Left kidney (tissue), 8 donors: Measurements from ENCODE around the gene RAP2A. TPM values are rescaled to one million over a fixed set of nuclear protein-coding genes. Genes with fewer than 3 reads are reported as not detected.
A peak's percentile ranks its signal among the peaks of the same experiment; 100 is the strongest.

Experiments used
- DNase-seq: peaks from one replicate; pipeline ENCODE4 v3.0.0-alpha.2; 2013
- long read RNA-seq, 8 donors: transcript quantifications; one replicate each; lab custom pipeline, GENCODE V29; 2026
- polyA plus RNA-seq: library from polyadenylated mRNA; unstranded; fragments of 120-200 nt; gene quantifications from one replicate; pipeline ENCODE4 v1.2.1, GENCODE V29; 2013; ENCODE audit not compliant: insufficient read length

The RAP2A gene
- polyA plus RNA-seq: 43.9 TPM
- long read RNA-seq, donor 1, full-length matches to known transcripts: 14 of 14 reads
- long read RNA-seq, donor 1, partial matches to known transcripts: 0 of 14 reads
- long read RNA-seq, donor 1, other reads (novel, unspliced or antisense): 0 of 14 reads
- long read RNA-seq, donor 2, full-length matches to known transcripts: 19 of 25 reads
- long read RNA-seq, donor 2, partial matches to known transcripts: 6 of 25 reads
- long read RNA-seq, donor 2, other reads (novel, unspliced or antisense): 0 of 25 reads
- long read RNA-seq, donor 3, full-length matches to known transcripts: 13 of 13 reads
- long read RNA-seq, donor 3, partial matches to known transcripts: 0 of 13 reads
- long read RNA-seq, donor 3, other reads (novel, unspliced or antisense): 0 of 13 reads
- long read RNA-seq, donor 4, full-length matches to known transcripts: 1 of 1 reads
- long read RNA-seq, donor 4, partial matches to known transcripts: 0 of 1 reads
- long read RNA-seq, donor 4, other reads (novel, unspliced or antisense): 0 of 1 reads
- long read RNA-seq, donor 5, full-length matches to known transcripts: 13 of 13 reads
- long read RNA-seq, donor 5, partial matches to known transcripts: 0 of 13 reads
- long read RNA-seq, donor 5, other reads (novel, unspliced or antisense): 0 of 13 reads
- long read RNA-seq, donor 6, full-length matches to known transcripts: 14 of 14 reads
- long read RNA-seq, donor 6, partial matches to known transcripts: 0 of 14 reads
- long read RNA-seq, donor 6, other reads (novel, unspliced or antisense): 0 of 14 reads
- long read RNA-seq, donor 7, full-length matches to known transcripts: 21 of 21 reads
- long read RNA-seq, donor 7, partial matches to known transcripts: 0 of 21 reads
- long read RNA-seq, donor 7, other reads (novel, unspliced or antisense): 0 of 21 reads
- long read RNA-seq, donor 8, full-length matches to known transcripts: 6 of 6 reads
- long read RNA-seq, donor 8, partial matches to known transcripts: 0 of 6 reads
- long read RNA-seq, donor 8, other reads (novel, unspliced or antisense): 0 of 6 reads

DNA sequence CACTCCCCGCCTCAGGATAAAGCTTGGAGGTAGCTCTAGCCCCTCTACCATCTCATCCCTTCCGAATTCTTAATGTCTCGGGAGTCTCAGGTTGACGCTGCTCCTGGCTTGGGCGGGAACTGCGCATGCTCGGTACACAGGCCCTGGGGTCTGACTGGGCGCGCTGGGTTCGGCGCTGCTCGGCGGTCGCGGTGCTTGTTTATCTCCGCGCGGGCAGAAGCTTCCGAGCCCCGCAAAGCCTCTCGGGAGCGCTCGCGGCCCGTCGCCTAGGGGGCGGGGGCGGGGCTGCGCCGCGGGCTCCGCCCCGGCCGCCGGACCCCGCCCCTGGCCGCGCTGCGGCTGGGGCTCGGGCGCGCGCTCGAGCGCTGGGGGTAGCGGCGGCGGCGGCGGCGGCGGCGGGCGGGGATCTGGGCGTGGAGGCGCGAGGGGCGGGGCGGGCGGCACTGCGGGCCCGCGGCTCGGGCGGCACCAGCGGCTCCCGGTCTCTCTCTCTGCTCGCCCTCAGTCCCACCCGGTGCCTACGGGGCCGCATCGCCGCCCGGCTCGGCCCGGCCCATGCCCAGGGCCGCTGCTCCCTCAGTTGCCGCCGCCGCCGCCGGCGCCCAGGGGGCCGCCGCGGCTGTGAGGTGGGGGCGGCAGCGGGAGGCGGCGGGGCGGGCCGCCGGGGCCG, at the start of gene RAP2A:
TSS of gene RAP2A (plus strand) at position 443 of the 670 bp plus-strand sequence. CDS start 302 bp downstream, outside the sequence.
- DNase-seq: peak; percentile 86

DNA sequence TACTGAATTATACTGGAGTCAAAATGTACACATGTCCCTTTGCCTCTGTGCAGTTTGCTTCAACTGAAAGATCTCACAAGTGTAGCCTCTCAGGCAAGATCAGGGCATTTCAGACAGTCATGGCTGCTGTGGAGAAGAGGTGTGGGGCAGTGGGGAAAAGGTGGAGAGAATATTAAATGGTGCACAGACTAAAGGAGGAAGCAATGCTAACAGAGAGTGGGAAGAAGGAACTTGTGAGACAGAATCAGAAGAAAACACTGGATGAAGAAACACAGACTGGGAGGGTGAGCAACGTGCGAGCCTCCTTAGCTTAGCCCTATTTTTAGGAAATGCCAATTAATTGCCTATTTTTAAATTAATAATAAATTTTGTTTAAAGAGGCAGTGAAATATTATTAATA, 49.6 kb upstream of the RAP2A start:
- DNase-seq: no peak

DNA sequence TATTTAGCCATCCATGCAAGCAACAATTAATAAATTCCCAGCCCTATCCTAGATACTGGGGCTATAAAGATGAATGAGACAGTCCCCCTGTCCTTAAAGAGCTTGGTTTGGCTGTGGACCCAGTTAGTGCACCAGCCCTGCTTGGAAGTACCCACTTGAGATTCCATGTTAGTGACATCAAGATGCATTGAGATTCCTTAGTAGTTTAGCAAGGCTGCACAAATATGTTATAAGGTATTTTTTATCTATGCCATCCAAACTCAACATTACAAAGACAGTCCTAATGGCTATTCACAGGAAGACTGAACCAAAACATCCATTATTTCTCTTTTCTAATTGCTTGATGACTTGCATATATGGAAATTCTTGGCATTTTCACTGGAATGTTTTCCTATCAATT, 48.8 kb upstream of the RAP2A start:
- DNase-seq: no peak

DNA sequence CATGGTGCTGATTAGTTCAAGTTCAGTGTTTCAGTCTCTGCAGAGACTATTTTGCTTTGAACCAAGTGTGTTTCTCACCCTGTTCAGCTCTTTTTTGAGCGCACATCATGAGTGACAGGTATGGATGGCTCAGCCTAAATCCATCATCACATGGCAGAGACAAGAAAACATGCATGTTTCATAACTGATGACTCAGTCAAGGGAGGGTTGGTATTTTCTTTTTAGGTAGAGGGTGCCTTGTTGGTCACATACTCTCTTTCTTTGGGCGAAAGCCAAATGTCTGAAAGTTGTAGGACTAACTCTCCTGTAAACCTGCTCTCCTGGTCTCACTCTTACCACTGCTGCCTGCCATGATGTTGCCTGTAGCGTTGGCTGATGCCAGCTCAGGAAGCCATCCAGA, 48.1 kb upstream of the RAP2A start:
- DNase-seq: no peak

DNA sequence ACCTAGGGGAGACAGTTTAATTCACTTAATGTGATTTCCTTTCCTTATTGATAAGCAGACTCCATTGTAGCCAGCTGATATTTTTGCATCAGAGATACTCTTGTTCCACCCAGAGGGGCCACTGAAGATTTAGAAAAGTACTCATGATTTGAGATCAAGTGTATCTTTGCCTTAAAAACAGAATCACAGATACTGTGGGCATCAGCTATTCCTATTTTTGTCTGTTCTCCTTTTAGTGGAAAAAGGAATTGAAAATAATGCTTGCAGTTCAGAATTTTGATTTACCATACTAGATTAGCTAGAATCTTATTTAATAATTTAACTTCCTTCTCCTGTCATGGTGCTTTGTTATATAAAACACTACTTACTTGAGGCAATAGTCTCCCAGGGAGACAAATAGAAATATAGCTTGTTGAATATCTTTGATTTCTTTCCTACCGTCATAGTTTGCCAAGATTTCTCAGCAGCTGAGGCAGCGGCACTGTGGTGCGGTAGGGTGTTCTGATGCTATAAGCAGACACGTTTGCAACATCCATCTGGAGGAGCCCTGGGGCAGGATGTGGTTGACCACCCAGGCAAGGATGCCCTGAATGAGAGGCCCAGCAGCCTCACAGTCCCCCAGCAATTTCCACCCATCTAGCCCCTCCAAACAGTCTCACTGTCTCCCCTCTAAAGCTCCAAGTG, 47.0 kb upstream of the RAP2A start:
- no peak for DNase-seq

DNA sequence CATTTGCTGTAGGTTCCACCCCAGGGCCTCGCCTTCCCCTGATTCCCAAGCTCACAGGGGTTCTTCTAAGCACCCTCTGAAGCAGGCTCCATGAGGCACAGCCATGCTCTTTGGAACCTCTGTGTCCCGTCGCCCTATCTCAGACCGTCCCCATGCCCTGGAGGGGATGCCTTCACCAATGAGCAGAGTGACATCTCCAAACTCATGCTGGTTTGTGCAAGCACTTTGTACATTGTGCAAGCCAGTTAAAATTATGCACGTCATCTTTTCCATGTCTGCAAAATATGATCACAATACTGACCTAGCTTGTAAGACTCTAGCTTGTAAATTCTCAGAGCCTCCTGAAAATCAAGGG, 46.5 kb upstream of the RAP2A start:
- DNase-seq: no peak

DNA sequence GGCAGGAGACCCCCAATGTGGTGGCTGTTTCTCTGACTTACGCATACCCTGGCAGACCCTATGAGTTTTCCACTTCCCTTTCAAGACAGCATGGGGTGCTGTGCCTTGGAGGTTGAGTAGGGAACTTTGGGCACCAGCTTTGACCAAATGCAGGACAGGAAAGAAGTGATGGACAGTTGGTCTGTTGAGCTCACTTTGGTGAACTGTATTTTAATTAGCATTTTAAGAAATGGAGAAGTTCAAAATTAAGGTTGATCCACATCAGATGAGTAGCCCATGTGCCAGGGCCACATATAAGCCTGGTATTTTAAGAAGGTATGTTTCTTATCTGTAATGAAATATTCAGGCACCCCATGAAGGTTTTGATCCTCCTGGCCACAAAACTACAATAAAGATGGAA, 46.1 kb upstream of the RAP2A start:
- no peak for DNase-seq

DNA sequence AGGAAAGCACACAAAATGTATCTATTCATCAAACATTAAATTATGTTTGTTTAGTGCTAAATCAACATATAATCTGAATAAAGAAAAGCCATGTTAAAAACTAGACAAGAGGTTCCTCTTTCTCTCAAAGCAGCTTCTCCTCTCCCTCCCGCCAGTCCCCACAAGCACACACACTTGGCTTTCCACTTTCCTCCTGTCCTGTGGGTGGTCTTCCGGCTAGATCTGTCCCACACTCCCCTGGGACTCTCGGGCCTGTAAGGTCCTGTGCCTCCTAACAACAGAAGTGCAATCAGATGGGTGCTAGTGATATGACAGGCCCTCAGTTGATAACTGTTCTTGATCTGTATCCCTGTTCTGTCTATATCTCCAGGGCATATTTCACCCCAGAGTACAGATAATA, 45.6 kb upstream of the RAP2A start:
- DNase-seq: no peak

DNA sequence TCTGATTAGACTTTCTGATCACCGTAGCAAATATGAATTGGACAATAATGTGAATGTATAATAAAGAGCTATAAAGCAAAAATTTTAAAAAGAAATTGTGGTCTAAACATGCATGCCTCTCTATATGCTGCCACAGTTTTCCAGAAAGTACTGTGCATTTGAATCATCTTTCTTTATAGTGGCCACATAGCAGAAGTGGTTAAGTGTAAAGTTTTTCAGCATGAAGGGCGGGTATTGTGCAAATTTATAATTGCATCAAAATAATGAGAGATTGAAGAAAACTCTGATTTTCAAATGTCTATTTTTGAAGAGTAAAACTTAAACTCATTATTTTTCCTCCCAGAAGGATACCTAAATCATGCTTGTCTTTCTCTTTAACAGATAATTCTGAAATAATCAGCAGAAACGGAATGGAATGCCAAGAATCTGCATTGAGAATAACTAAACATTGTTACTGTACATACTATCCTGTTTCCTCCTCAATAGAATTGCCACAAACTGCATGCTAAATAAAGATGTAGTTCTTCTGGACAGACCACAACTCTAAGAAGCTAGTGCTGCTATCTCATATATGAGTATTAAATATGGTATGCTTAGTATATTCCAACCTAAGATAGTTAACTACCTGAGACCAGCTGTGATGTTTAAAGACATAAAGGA, 42.9 kb upstream of the RAP2A start:
- DNase-seq: no peak

DNA sequence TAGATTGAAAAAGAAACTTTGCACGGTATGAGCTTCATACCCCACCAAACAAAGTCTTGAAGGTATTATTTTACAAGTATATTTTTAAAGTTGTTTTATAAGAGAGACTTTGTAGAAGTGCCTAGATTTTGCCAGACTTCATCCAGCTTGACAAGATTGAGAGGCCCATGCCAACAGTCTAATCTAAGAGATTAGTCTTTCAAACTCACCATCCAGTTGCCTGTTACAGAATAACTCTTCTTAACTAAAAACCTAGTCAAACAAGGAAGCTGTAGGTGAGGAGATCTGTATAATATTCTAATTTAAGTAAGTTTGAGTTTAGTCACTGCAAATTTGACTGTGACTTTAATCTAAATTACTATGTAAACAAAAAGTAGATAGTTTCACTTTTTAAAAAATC, 41.9 kb upstream of the RAP2A start:
- no peak for DNase-seq

DNA sequence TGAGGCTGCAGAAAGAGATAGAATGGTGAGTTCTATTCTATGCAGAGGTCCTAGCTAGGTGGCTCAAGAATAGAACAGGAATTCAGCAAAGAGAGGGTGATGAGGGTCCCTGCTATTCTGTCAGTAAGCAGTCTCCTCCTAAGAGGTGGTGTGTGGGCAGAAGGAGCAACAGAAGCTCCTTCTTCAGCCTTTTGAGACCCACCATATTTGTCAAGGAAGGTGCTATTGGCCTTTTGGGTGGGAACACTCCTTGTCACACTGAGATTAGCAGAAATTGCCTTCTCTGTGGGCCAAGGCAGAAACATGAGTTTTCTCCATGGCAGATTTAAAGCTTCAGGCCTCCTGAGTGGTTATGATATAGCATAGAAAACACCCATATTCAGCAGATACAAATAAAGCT, 39.4 kb upstream of the RAP2A start:
- DNase-seq: no peak

DNA sequence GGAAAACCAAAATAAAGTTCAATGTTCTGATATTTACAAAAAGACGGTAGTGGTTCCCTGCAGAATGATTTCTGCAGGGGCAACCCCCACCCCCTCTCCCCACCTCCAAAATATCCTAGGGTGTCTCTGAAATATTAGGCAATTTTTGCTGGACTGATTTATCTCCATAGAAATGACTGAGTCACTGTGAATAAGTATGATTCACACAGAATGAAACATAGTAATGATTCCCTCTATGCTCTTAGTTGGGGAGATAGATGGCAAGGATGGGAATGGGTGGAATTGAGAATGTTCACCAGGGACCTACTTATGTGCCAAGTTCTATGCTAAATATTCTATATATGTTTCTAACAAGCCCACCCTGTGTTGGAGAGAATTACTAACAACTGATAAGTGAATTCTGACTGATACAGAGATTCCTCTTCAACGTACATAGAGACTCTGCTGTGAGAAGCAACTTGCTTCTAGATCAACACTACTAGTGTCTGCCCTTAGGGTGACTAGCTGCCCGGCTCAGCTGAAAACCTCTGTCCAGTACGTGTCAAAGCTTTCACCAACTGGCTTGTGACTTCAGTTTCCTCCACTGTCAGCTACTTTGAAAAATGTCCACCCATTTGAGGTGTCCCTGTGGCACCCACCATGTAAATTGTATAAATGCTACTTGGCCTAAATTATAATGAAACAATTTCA, 38.4 kb upstream of the RAP2A start:
- DNase-seq: no peak

DNA sequence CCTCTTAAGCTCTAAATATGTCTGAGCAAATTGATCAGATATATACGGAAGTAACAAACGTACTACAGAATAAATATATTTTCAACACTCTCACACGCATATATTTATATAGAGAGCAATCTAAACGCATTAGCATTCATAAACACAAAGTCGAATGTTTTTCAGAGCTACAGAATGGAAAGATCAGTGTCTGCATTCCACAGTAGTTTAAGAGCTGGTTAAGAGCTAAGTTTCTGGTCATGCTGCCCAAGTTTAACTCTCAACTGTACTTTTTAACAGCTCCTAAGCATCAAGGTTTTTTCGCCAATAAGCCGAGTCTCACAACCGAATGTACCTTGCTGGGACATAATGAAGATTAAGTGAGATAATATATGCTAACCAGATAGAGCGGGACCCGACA, 36.7 kb upstream of the RAP2A start:
- no peak for DNase-seq

DNA sequence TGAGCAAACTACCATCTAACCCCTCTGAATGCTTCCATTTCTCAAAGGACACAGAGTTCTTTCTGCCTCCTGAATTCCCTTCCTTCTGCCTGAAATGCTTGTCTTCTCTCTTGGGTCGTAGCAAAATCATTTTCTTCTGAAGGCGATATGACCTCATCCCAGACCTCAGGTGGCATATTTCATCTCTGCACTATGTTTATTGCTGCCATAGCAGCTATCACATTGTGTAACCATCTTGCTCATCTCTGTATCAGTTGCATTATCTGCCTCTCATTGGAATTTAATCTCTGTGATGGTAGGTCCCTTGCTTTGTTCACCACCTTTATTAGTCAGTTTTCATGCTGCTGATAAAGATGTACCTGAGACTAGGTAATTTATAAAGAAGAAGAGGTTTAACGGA, 32.5 kb upstream of the RAP2A start:
- no peak for DNase-seq

DNA sequence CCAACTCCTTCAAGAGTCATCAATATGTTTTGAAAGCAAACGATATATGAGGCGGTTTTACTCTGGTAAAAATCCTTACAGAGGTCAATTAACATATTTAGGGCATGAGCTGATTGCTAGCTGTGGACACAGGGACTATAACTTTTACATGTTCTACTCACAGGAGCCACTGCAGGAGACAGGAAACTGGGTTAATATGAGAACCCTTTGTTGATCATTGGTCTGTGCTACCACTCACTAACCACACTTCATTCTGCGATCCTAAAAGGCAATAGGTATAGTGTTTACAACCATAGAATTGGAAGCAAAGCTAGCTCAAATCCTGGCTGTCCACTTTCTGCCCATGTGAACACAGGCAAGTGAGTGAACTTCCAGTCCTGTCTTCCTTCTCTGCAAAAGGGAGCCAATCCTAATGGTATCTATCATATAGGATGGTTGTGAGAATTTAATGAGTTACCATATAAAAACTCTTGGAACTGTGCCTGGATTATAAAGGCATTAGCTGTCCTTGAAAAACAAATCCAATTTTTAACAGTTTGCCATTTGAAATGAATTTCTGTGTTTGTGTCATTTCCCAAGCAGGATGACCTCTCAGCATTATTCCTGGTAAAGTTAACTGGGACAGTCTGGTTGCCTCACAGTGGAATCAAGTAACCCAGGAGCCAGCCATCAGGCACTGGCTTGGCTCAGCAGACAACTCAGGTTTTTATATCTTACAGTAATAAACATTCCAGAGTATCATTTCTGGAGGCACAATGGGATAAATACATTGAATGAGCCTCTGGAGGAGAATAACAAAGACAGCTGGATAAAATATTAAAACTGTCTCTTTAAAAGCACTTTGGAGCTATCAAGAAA, 29.8 kb upstream of the RAP2A start:
- no peak for DNase-seq

DNA sequence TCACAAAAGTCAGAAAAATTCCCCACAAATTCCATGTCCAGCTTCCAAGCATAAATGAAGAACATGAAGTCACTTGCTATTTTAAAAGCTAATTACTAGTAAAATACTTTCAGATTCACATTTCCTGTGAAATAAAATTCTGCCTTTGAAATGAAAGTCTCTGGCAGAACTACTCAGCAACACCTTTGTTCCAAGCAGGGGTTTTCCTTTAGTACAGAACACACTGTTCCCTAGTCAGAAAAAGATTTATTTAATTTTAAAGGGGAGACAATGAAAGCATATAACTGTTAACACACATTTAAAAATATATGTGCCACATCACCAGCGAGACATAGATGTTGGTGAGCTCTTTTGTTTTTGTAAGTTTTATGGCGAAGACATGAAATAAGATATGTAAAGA, 26.4 kb upstream of the RAP2A start:
- no peak for DNase-seq

DNA sequence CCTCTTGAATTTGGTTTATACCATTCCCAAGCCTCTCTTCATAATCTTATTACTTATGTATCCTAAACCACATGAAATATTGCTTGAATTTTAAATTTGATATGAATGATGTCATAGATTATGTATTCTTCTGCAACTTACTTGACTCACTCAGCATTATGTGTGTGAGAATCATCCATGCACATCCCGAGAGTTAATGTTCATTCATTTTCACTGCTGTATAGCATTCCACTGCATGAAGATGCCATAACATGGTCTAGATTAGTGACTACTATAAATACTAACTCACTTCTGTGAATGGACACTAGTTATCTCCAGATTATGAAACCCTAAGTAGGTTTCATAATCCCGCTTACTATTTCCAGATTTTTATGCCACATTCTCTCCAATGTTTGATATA, 25.0 kb upstream of the RAP2A start:
- no peak for DNase-seq

DNA sequence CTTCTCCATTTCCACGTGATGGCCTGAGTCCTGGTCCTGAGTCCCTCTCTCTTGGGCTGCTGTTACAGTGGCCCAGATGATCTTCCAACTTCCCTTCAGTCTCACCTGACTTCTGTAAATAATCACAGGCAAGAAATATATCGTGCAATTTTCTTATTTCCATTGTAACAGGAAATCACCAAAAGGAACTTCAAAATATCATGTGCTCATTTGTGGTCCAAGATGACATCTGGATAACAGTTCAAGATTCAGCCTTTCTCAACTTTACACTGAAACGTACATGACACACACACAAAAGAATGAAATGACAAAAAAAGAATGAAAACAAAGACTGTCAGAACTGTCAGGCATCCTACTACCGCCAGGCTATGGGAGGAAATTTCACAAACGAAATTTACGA, 22.0 kb upstream of the RAP2A start:
- DNase-seq: no peak

DNA sequence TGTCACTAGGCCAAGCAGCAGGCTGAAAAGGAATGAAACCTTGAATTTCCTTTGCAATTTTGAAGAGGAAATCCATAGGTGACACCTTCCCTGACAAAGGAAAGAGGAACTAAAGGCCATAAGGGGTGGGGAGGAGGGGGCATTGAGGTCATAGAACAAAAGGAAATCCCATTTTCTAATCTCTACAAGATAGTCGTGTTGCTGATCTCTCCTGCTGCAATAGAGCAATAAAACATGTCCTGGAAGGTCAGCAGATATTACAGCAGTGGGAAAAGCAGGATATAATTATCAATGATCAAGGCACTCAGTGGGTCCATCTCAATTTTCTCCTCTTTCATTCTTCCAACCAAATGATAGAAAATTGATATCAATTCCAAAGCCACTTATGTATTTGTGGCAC, 20.3 kb upstream of the RAP2A start:
- DNase-seq: no peak

DNA sequence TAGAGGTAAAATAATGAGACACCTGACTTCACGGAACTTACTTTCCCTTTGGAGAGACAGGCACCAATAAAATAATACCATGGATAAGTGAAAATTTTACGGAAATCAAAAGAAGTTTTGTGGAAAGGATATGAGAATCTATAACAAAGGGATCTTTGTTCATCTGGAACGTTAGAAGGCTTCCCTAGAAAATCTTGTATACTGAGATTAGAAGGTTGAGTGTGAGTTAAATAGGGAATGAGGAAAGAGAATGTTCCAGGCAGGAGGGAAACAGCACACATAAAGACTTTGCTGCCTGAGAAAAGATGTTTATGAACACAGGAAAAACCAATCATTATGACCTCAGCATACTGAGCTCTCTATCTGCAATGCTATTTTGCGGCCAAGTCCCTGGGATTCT, 19.6 kb upstream of the RAP2A start:
- DNase-seq: no peak
